ENCODE measurements around the gene VASH2.

GRCh38 chr1:212966616-212967015, 16.3 kb downstream of the VASH2 start:
- TF ChIP-seq CTCF (IDR thresholded peaks at IDR 0.05; ENCODE audit: insufficient read depth, low read length, poor library complexity, severe bottlenecking) (no peak), EZH2phosphoT487 (conservative IDR thresholded peaks at IDR 0.05; ENCODE audit: low read length) (no peak)
